ENCODE measurements around the gene UROC1. TPM values are rescaled to one million over a fixed set of nuclear protein-coding genes. Genes with fewer than 3 reads are reported as not detected.

UROC1 gene
- total RNA-seq, 1 experiment from 2014 or later = not detected

DNA sequence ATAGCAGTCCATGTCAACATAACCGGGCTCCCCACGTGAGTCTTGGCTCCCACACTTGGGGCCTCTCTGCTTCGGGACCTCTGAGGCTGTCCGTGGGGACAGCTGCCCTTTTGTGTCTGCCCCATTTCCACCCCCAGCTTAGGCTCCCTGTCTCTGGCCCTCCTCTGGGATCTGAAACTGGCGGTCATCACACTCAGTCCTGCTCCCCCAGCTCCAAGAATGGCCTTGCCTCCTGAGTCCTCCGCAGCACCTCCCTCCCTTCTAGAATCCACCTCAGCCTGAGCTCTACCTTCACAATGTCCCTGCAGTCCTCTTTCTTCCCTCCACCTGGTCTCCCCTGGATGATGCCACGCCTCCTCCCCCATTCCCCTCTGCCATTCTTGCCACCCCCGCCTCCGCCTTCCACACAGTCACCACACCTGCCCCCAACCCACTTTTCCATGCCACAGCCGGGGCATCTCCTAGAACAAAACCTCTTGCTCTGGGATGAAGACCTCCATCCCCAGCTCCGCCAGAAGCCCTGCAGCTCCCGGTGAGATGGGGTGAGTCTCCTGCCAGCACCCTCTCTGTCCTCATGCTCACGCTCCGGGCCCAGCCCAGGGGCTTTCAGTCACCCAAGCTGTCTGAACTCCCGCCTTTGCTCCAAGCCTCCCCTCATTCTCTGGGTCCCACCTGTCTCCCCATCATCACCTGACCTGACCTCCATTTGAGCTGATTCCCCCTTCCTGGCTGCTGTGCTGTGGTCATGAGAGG, 34.9 kb downstream of the UROC1 start:
- ATAC-seq = no peak
- H3K9me3 ChIP-seq (ENCODE audit: control insufficient read depth in 1 of 2, insufficient read depth in 1 of 2, low read depth in 1 of 2, low read length in 2 of 2) = no peaks in the 10 kb centered on the region
- peaks cover 0 to 4% of the 10 kb centered on the region in 2 experiments; a peak in 1 of 4 replicates for H3K4me1 ChIP-seq (ENCODE audit: control insufficient read depth in 1 of 2, insufficient read depth in 2 of 2, low read length in 2 of 2)
- TF ChIP-seq YY1 (IDR thresholded peaks at IDR 0.05; ENCODE audit: extremely low read depth, insufficient replicate concordance, low read depth, low read length) = no peak
- no peak for TF ChIP-seq POLR2AphosphoS5 (IDR thresholded peaks at IDR 0.05; ENCODE audit: low read depth, low read length)
- no peak for TF ChIP-seq POLR2A (IDR thresholded peaks at IDR 0.05; ENCODE audit: borderline replicate concordance, extremely low read depth, insufficient read depth, insufficient read length)
- no peak for TF ChIP-seq CBX3 (IDR thresholded peaks at IDR 0.05; ENCODE audit: low read depth)
- TF ChIP-seq RAD21 (IDR thresholded peaks at IDR 0.05; ENCODE audit: low read depth) = no peak
- TF ChIP-seq, protein P1, sequence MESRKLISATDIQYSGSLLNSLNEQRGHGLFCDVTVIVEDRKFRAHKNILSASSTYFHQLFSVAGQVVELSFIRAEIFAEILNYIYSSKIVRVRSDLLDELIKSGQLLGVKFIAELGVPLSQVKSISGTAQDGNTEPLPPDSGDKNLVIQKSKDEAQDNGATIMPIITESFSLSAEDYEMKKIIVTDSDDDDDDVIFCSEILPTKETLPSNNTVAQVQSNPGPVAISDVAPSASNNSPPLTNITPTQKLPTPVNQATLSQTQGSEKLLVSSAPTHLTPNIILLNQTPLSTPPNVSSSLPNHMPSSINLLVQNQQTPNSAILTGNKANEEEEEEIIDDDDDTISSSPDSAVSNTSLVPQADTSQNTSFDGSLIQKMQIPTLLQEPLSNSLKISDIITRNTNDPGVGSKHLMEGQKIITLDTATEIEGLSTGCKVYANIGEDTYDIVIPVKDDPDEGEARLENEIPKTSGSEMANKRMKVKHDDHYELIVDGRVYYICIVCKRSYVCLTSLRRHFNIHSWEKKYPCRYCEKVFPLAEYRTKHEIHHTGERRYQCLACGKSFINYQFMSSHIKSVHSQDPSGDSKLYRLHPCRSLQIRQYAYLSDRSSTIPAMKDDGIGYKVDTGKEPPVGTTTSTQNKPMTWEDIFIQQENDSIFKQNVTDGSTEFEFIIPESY (IDR thresholded peaks at IDR 0.05; ENCODE audit: extremely low read depth, insufficient replicate concordance, low read length) = no peak
- no peak for TF ChIP-seq JUND (IDR thresholded peaks at IDR 0.05)
- no peak for TF ChIP-seq SP1 (IDR thresholded peaks at IDR 0.05; ENCODE audit: low read depth)
- TF ChIP-seq, protein P2, sequence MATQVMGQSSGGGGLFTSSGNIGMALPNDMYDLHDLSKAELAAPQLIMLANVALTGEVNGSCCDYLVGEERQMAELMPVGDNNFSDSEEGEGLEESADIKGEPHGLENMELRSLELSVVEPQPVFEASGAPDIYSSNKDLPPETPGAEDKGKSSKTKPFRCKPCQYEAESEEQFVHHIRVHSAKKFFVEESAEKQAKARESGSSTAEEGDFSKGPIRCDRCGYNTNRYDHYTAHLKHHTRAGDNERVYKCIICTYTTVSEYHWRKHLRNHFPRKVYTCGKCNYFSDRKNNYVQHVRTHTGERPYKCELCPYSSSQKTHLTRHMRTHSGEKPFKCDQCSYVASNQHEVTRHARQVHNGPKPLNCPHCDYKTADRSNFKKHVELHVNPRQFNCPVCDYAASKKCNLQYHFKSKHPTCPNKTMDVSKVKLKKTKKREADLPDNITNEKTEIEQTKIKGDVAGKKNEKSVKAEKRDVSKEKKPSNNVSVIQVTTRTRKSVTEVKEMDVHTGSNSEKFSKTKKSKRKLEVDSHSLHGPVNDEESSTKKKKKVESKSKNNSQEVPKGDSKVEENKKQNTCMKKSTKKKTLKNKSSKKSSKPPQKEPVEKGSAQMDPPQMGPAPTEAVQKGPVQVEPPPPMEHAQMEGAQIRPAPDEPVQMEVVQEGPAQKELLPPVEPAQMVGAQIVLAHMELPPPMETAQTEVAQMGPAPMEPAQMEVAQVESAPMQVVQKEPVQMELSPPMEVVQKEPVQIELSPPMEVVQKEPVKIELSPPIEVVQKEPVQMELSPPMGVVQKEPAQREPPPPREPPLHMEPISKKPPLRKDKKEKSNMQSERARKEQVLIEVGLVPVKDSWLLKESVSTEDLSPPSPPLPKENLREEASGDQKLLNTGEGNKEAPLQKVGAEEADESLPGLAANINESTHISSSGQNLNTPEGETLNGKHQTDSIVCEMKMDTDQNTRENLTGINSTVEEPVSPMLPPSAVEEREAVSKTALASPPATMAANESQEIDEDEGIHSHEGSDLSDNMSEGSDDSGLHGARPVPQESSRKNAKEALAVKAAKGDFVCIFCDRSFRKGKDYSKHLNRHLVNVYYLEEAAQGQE (IDR thresholded peaks at IDR 0.05; ENCODE audit: low read depth) = no peak
- no peak for TF ChIP-seq ZFX (IDR thresholded peaks at IDR 0.05)
- no peak for TF ChIP-seq EZH2 (IDR thresholded peaks at IDR 0.05)
- TF ChIP-seq EZH2phosphoT487 (IDR thresholded peaks at IDR 0.05; ENCODE audit: borderline replicate concordance) = no peak
- no peak for TF ChIP-seq SIN3A (IDR thresholded peaks at IDR 0.05; ENCODE audit: low read depth)
- TF ChIP-seq, protein P3, sequence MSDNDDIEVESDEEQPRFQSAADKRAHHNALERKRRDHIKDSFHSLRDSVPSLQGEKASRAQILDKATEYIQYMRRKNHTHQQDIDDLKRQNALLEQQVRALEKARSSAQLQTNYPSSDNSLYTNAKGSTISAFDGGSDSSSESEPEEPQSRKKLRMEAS (IDR thresholded peaks at IDR 0.05) = no peak
- TF ChIP-seq SRF (IDR thresholded peaks at IDR 0.05; ENCODE audit: low read depth) = no peak
- no peak for TF ChIP-seq ZNF274 (IDR thresholded peaks at IDR 0.05; ENCODE audit: low read depth, low read length)
- no peak for TF ChIP-seq EGR1 (IDR thresholded peaks at IDR 0.05; ENCODE audit: low read depth)
- no peak for TF ChIP-seq ELF1 (IDR thresholded peaks at IDR 0.05; ENCODE audit: borderline replicate concordance, low read depth)
- no peak for TF ChIP-seq FOSL1 (IDR thresholded peaks at IDR 0.05; ENCODE audit: low read depth)
- no peak for TF ChIP-seq TCF7L2 (IDR thresholded peaks at IDR 0.05; ENCODE audit: borderline replicate concordance, extremely low read depth, insufficient read depth, insufficient read length)
- no peaks in the 10 kb centered on the region for H3K79me2 ChIP-seq (ENCODE audit: insufficient read depth, low read length)
- no peak overlapping the region for H3K4me2 ChIP-seq (ENCODE audit: low read length)
- POLR2A ChIA-PET = no interaction called here
- H2AFZ ChIP-seq (ENCODE audit: low read depth, low read length, poor library complexity, severe bottlenecking) = no peak overlapping the region
- CTCF ChIA-PET = no interaction called here
- H3K27me3 ChIP-seq (ENCODE audit: insufficient read depth, low read length) = no peaks in the 10 kb centered on the region
- no peak overlapping the region for H3K9ac ChIP-seq (ENCODE audit: low read length)
- H3K9me2 ChIP-seq (ENCODE audit: insufficient read depth) = no peaks in the 10 kb centered on the region
- H4K20me1 ChIP-seq (ENCODE audit: insufficient read depth) = no peaks in the 10 kb centered on the region
- intact Hi-C loops (cut with micrococcal nuclease) = no loop called here
- no TSS peak for BruUV-seq (replicated peaks)
- H3K36me3 ChIP-seq (ENCODE audit: control insufficient read depth in 1 of 2, insufficient read depth in 2 of 2, low read length in 2 of 2) = no peaks in the 10 kb centered on the region
- DNase-seq (ENCODE audit: low read depth, low spot score) = no peak
- no peak overlapping the region for H3K27ac ChIP-seq (ENCODE audit: low read depth, low read length)
- RAD21 ChIA-PET (ENCODE audit: low non-redundant PET in 1 of 2, low total read pairs in 2 of 2, uncharacterized antibody in 2 of 2, unreplicated experiment in 2 of 2) = no interaction called here
- no peak overlapping the region for H3K4me3 ChIP-seq (replicated peaks in 1 of 2; ENCODE audit: low read depth in 1 of 2, low read length in 2 of 2)

All from HCT116 (cell line).